T47D (cell line): Measurements from ENCODE around the gene CRYAB.
"Not testable (repeated sequence)": the region's sequence is repeated elsewhere in the genome, so short reads cannot be mapped to it uniquely, and the experiment has no call there.

Experiments
- DNase-seq, 2 experiments: peaks; one replicate each; pipeline versions ENCODE4 v3.0.0 to v3.0.0-alpha.2; 2011 to 2012; ENCODE audit warnings: low read depth in 1 of 2, low spot score in 1 of 2
- JUND ChIP-seq: IDR thresholded peaks from 2 replicates; pipeline ENCODE4 v1.6.1; 2012; ENCODE audit warnings: low read depth
- in situ Hi-C: cut with HindIII; loops from 2 replicates; pipeline ENCODE4 v1.10.0; 2016; ENCODE audit warnings: low sequenced_read_pairs, low pct_unique_long_range_greater_than_20kb

The CRYAB gene

GRCh38 chr11:111941963-111942362 is 30.4 kb upstream of the CRYAB start:
- DNase-seq = no peak
- in situ Hi-C loops = no loop called here
- no peak for TF ChIP-seq JUND

GRCh38 chr11:111939836-111940604 is 28.4 kb upstream of the CRYAB start:
- in situ Hi-C loops = no loop called here
- DNase-seq = peak in 1 of 2 experiments; percentile 12
- TF ChIP-seq JUND = no peak

- DNase-seq = no peak
- in situ Hi-C loops = no loop called here
- TF ChIP-seq JUND = no peak
Observed at GRCh38 chr11:111938687-111939160, 27.2 kb upstream of the CRYAB start.

GRCh38 chr11:111937844-111938243 is 26.3 kb upstream of the CRYAB start:
- DNase-seq = no peak
- no peak for TF ChIP-seq JUND
- in situ Hi-C loops = no loop called here

DNA sequence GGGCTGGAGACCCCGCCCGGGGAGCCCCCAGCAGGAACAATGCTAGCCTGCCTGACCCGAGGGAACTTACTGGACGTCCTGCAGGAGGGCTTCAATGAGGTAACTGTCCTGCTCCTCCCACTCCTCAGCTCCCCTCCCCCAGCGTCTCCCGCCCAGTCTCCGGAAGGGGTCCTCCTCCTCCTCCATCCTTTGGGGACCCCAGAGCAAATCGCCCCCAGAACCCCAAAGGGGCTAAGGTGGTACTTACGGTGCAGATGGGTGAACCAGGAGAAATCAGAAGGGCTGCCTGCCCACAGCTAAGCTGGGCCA is 25.8 kb upstream of the CRYAB start:
- in situ Hi-C loops = no loop called here
- TF ChIP-seq JUND = no peak

GRCh38 chr11:111936040-111936540 is 24.5 kb upstream of the CRYAB start:
- in situ Hi-C loops = no loop called here
- DNase-seq = no peak
- TF ChIP-seq JUND = no peak

More for the DNA sequence above, 25.8 kb upstream of the CRYAB start:
- no peak for DNase-seq

DNA sequence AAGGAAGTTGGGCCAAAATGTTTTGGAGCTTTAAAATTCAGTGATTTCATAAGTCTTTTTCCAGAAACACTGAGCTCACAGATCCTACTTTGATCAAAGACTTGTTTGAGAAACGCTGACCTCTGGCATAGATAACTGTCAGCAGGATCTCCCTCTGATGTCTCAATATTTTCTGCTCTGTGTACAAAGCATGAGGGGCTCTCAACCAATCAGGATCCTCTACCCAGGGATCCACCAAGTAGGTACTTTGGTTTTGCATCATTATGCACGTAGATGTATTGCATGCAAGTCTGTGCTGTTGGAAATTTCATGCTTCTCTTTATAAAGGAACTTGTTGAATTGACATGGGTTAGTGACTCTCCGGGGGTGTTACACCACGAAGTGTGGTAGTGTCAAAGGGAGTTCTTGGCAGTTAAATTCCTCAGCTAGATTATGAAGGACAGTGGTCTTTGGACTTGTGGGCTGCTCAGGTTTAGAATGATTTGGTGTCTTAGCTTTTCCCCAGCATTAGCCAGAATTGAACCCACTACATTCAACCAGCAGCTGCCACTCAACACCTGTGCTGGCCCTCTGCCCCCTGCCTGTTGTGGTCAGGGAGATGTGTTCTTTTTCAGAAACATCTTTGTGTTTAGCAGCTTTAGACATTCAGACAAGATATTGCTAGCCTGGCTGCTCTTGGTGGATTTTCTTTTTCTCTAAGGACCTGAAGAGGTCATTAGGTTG is 23.9 kb upstream of the CRYAB start:
- in situ Hi-C loops = no loop called here
- TF ChIP-seq JUND = no peak
- DNase-seq = no peak

DNA sequence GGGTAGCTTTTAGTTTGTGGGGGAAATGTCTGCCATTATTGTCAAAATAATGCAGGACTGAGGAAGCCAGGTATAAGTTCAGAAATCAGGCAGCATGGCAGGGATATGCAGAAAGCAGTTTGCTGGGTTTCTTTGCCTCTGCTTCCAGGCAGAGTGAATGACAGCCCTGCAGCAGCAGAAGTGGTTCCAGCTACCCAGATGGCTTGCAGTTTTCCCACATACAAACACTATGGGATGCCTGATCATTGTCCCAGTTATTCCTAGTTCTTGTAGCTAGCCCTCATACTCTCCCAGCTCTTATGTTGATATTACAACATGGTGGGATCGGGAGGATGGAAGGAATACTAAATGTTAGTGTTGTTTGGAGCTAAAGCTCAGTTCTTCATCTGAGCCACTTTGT is 22.7 kb upstream of the CRYAB start:
- TF ChIP-seq JUND = no peak
- no peak for DNase-seq
- in situ Hi-C loops = no loop called here

- no peak for TF ChIP-seq JUND
- in situ Hi-C loops = no loop called here
- no peak for DNase-seq
Observed at GRCh38 chr11:111933872-111934271, 22.3 kb upstream of the CRYAB start.

DNA sequence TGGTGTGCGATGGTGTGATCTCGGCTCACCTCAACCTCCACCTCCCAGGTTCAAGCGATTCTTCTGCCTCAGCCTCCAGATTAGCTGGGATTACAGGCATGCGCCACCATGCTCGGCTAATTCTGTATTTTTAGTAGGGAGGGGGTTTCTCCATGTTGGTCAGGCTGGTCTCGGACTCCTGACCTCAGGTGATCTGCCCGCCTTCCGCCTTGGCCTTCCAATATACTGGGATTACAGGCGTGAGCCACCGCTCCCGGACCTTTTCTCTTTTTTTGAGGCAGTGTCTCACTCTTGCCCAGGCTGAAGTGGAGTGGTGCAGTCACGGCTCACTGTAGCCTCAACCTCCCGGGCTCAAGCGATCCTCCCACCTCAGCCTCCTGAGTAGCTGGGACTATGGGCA is 21.6 kb upstream of the CRYAB start:
- DNase-seq, in situ Hi-C loops: not testable (repeated sequence)

DNA sequence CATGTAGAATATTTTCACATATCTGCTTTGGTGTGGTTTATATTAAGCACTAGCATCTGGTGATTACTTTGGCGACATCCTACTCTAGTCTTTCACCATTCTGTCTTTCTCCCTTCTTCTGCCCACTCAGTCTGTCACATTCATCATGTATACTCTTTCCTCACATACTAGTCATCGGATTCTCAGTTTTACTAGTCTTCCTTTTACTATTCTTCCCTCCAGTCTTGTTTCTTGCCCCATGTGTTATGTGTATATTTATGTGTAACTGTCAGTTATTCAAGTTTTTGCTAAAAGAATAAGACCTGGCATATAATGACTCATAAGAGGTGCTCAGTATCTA is 21.0 kb upstream of the CRYAB start:
- no peak for DNase-seq
- no peak for TF ChIP-seq JUND
- in situ Hi-C loops = no loop called here

DNA sequence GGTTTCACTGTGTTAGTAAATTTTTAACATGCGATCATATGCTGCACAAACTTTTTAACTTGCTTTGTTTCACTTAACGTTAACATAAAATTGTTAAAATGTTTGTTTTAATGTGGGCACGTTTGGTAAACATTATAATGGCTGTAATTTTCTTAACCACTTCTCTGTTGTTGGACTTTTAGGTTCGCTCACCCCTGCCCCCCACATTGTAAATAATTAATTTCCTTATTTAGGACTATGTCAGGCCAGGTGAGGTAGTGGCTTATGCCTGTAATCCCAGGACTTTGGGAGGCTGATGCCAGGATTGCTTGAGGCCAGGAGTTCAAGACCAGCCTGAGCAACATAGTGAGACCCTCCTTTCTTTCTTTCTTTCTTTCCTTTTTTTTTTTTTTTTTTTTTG is 18.9 kb upstream of the CRYAB start:
- TF ChIP-seq JUND = no peak
- no peak for DNase-seq
- in situ Hi-C loops = no loop called here
